NOMO-1 (cell line): ENCODE data around the gene CDH23.

ENCODE experiments used
- DNase-seq, 2 experiments: peaks; one replicate each; lab custom pipeline; 2025; ENCODE audit not compliant: unreplicated experiment in 2 of 2; lab: John Stamatoyannopoulos, UW

The CDH23 gene

DNA sequence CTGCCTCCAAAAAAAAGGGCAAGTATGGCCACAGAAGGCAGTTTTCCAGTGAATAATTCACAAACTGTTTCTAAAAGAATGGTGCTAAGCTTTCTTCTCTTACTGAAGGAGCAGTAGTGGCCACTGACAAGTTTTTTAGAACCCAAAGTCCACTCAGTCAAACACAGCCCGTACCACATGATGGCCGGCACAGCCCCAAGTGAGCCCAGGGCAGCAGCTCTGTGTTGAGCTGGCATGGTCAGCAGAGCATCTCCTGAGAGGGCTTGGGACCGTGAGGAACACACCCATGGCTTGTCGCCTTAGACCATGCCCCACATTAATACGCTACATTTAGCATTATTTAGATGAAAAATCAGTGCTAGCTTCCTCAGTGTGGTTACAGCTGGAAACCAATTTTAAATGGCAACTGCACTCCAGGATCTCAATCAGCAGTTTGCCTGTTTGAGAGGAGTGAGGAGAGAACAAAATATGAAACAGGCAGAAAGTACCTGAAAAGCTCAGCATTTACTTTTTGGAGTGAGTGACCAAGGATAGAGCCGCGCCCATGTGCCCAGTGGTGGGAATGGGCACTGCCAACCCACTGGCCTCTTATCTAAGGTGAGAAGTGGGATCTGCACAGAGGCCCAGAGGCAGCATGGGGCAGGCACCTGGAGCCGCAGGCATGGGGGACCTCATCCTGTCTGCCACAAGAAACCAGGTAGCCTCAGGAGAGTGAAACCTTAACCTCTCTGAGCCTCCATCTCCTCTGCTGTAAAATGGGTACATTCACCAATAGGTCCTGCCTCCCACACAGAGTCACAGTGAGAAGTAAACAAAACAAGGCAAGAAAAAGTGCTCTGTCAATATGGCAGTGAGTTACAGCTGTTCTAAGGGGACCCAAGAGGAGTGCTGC lies 437.0 kb downstream of the CDH23 start:
- DNase-seq, result no peak

DNA sequence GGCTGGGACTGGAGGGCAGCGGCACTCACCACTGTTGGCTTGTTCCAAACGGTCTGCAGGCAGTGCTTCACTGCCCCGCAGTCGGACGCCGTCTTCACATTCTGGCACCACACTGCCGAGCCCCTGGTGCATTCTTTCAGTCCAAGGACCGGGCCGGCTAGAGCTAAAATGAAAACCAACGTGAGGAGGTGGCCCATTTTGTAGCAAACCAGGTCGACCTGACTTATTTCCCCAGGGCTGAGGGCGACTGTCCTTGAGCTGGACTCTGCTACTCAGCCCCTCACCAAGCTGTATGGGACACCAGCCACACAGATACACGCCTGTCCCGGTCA lies 437.6 kb downstream of the CDH23 start:
- DNase-seq, result no peak

DNA sequence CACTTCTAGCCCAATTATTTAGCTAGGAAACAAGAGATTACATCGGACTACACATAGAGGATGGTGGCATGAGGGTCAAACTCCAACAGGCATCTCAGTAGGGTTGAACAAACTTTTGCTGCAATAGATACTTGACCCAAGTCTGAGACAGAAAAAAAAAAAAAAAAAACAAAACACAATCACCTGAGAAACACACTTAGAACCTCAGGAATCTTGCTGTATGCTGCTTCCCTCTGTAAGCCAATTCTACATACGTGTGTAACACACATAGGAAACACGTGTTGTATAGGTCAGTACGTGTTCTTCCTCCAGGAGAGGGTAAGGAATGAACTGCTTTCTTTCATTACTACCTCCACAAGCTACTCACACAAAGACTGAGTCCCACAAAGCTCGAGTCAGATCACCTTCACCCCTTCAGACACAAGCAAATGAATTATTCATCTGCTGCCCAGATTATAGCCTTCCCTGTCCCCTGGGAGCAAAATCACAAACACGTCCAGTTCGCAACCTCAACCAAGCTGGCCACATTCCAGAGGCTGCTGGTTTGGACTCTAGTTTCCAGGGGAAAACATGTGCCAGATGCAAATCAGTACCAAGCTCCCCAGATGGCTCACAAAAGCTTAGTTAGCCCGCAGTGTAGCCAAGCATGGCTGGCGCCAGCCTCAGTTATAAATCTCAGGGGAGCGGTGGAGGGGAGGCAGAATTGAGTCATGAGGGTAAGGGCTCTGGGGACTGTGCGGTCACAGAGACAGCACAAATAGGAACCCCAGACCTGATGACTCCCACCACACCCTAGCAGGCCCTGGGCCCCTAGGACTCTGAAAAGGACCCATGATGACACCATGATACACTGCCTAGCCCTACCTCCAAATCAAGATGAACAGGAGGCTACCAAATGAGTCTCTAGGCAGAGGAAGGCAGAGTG lies 439.2 kb downstream of the CDH23 start:
- no peak for DNase-seq

GRCh38 chr10:71836596-71836974 lies 439.9 kb downstream of the CDH23 start:
- DNase-seq, result no peak

DNA sequence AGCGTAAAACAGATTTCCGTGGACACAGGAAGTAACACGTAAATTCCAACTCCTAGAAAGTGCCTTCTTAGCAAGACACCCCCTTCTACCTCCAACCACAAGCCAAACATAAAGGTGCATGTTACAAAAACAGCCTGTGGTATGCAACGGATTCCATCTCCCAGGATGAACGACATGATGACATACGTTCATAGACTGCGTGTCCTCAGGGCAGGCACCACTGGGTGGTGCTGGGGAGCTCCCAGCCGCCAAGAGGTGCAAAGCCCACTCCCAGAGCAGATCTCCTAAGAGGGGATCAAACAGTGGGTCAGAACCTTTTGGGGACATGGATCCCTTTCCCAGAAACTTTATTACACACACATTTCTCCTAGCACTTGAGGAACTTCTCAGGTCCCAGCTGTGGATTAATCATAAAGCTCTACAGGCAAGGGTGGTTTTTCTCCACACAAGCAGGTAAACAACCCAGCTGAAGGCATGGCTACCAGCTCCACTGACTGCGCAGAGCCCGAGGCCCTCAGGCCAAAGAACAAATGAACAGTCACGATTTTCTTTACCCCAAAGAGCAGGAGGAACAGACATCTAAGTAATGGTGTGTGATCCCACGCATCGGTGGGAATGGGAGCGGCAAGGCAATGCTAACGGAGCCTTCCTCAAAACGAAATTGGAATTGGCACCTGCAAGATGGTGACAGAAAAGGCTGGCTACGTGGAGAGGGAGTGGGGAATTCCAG lies 440.5 kb downstream of the CDH23 start:
- no peak for DNase-seq

GRCh38 chr10:71838264-71839211 lies 441.8 kb downstream of the CDH23 start:
- DNase-seq, result no peak

DNA sequence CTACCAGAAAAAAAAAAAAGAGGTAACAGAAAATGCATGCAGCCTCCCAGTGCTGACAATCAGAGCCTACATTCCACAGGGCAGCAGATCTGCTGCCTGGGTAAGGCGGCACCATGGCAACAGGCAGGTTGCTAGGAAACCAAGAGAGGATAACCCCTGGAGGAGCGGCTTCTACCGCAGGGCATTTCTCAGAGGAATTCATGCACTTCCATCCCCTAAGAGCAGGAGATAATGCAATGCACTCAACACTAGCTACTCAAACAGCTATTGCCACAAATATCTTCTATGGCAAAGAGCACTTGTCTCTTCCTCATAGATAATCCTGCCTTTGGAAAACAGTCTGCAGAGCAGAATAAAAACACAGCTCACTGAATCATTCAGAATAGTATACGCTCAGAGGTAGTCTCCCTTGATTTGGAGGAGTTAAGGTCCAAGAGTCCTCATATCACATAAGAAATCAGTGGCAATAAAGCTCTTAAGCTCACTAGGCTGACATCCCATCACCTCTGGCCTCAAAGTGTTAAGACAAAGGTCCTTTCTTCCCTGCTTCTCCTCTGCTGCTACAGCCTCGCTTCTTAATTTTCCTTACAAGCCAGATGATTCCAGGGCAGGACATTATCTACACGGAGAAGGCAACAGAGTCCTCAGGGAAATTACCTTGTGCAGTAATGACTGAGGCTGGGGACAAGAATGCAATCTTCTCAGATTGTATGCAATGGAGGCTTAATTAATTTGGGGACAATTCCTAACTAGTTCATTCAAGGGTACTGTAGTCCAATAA lies 443.6 kb downstream of the CDH23 start:
- no peak for DNase-seq

DNA sequence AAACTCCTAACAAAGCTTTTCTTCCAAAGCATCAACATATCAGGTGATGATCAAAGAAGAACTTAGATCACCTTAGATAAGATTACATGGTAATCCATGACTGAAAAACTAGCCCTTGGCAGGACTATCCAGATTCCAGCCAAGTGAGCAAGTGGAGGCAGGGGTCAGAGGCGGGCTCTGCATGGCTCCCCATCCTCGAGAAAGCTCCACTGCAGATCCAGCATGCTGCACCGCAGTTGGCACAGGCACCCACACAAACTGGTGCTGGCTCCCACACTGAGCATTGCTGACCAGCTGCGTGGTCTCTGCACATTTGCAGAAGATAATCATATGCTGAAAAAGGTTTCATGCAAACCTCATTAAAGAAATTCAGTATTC lies 444.2 kb downstream of the CDH23 start:
- DNase-seq, result no peak

- peak in 1 of 2 experiments; percentile 35 for DNase-seq
Observed at GRCh38 chr10:71842422-71842821, 445.7 kb downstream of the CDH23 start.

DNA sequence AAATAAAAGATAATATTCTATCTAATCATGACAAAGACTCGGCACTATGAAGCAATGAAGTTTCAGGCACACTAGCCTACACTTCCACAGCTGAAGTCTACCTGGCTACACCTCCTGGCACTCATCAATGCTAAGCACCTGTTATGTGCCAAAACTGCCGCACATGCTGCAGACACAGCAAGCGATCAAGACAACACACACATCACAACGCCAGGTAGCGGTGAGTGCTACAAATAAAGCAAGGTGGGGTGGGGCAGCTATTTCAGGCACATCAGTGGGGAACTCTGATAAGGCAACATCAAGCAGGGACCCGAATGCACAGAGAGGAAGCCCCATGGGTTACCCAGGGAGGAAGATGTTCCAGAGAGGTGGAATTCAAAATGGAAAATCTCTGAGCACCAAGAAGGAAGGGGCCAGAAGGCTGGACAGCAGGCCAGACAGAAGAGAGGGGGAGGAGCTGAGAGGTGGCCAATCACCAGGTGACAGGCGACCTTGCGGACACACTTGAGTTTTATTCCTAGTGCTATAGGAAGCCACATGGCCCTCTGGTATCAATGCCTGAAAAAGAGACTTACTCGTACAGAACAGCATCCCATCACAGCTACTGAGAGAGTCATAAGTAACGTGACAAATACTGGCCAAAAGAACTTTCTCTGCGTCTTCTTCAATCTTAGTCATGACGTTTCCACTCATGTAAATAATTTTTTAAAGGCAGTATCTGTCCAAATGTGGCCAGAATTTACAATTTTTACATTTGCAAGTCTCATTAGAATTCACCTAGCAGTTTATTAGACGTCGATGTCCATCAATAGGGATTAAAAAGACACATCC lies 446.4 kb downstream of the CDH23 start:
- no peak for DNase-seq

- no peak for DNase-seq
Observed at GRCh38 chr10:71844084-71844483, 447.4 kb downstream of the CDH23 start.

GRCh38 chr10:71844695-71845094 lies 448.0 kb downstream of the CDH23 start:
- no peak for DNase-seq

- DNase-seq, result no peak
Observed at GRCh38 chr10:71845410-71846405, 449.0 kb downstream of the CDH23 start.

GRCh38 chr10:71846816-71847215 lies 450.1 kb downstream of the CDH23 start:
- no peak for DNase-seq

GRCh38 chr10:71847418-71847817 lies 450.7 kb downstream of the CDH23 start:
- DNase-seq, result no peak

GRCh38 chr10:71848325-71849275 lies 451.9 kb downstream of the CDH23 start:
- DNase-seq, result no peak
